Measurements from ENCODE around the gene ZNF775.

The ZNF775 gene

DNA sequence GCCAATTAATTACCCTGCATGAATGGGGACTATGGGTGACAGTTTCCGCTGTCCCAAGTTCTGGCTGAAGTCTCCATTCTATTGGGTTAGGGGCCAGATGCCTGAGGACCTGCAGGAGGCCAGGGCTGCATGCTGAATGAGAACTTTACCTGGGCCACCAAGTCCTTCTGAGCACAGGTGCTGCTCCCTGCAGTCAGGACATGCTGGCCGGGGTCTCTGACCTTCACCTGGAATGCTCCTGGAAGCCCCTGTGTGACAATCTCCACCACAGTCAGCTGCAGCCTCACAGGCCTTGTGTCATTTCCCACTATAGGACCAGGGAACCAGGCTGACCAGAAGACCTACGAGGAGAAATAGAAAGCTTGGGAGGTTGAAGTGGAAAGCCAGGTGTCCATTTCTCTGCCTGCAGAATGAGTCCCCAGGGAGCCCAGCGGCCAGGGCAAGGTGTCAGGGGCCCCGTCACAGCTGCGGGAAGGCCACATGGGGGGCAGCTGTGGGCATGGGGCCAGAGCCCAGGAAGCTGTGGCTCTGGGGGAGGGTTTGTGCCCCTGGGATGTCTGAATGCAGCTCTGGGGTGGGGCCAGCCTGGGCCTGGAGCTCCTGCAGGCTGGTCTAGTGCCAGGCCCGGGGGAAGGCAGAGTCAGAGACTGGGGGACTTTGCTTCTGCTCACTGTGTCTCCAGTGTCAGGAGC lies 65.7 kb downstream of the ZNF775 start:
- FAIRE-seq: no peak

DNA sequence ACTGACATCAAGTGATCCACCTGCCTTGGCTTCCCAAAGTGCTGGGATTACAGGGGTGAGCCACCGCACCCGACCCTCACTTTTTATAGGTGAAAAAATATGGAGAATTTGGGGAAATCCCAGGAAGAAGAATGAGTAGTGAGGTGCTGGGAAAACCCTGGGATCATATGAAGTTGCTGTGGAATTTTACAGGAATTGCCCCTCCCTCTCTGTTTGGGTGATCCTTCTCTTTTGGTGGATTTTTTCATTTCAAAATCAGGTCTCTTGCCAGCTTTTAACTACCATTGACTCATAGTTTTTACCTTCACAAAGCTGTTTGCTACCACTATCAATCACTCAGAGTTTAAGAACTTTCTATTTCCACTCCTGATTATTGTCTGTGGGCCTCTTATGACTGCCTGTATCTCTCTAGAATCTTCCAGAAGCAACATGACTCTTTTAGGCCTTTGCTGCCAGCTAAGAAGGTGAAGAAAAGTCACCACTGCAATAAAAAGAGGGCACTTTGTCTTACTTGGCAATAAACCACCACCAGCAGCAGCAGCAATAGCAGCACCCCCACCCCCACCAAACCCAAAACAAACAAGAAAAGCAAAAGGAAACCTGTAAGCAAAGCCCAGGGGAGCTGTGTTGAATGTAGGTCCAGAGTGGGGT lies 67.3 kb downstream of the ZNF775 start:
- no peak for FAIRE-seq

All from A204.1 (cell line).